Epidermal melanocyte (primary cell): Measurements from ENCODE around the gene C20orf144.
"Not testable (repeated sequence)": the region's sequence is repeated elsewhere in the genome, so short reads cannot be mapped to it uniquely, and the experiment has no call there.

Experiments used
- DNase-seq: peaks from one replicate; pipeline ENCODE4 v3.0.0; 2011; ENCODE audit warnings: low spot score; ENCODE audit not compliant: insufficient read length

Gene C20orf144

DNA sequence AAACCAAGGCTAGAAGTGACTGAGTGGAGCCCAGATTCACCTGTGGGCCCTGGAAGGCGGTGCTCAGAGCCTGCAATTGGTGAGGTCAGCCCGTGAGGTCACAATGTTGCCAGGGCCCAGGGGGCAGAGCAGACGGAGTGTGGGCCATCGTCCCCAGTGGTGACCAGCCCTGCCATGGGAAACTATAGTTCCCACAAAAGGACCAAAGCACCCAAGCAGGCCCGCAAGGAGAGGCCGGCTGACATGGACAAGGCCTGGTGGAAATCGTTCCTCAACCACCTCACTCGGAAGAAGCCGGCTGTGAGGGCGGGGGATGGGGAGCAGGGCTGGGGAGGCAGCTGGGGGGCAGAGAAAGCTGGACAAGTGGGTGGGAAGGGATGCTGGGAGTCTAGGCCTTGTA, at the start of gene C20orf144:
TSS of gene C20orf144 (plus strand) at position 156 of the 400 bp plus-strand sequence. CDS start at position 175, 19 bp downstream.
- no peak for DNase-seq

DNA sequence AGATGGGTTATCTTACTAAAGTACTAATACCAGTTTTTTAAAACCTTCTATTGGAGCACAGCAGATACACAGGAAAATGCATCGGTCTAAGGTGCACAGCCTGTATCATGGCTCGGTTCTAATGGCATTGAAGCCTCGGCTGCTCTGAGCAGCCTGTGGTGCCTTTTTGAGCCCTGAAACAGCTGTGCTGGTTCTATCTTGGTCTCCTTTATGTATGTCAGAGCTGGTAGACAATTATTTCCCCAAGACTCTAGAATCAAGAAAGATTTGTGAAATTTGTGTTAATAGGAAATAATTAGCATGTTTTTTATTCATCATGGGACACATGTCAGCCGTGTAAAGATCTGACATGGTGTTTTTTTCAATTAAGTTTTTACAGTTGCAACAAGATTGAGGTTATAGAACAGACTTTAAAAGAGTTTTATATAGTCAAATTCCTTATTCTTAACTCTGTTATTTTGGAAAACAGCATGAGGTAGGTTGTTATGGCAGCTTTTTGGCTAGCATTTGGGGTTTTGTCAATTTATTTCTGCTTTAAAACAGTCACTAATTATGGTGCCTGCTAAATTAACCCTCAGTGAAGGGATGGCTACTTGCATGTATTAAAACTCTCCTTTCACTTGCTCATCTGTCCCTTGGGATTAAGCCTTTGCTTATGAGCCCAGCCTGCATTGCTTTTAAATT, 40.3 kb upstream of the C20orf144 start:
- DNase-seq: no peak

- DNase-seq: no peak
These were observed 39.3 kb upstream of the C20orf144 start for GRCh38 chr20:33622705-33623365.

- no peak for DNase-seq
These were observed 37.7 kb upstream of the C20orf144 start for GRCh38 chr20:33624399-33624798.

DNA sequence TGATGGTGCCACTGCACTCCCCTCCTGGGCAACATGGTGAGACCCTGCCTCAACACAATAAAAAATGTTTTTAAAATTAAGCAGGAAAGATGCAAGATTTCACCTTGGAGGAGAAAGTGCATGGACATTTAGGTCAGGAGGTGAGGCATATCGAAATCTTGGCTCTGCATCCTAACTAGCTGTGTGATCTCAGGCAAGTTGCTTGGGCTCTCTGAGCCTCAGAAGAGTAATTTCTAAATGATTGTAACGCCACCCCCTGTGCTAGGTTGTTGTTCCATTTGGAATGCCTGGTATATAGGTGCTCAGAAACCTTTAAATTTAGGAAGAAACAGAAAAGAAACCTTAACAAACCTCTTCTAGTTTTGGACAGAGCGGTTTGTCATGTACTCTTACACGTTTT, 35.9 kb upstream of the C20orf144 start:
- DNase-seq: no peak

- no peak for DNase-seq
These were observed 34.4 kb upstream of the C20orf144 start for GRCh38 chr20:33627577-33628216.

DNA sequence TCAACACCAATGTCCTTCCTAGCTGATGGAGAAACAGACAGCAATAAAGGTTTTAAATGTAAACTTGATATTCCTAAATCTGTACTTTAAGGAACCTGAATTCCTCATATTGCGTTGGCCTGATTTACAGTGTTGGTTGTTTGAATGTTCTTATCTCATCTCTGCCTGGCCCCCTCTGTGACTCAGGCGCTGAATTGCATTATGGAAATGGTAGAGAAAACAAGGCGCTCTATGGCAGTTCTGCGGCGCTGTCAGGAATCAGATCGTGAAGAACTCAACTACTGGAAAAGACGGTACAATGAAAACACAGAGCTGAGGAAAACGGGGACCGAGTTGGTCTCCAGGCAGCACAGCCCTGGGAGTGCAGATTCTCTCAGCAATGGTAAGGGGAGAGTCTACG, 32.6 kb upstream of the C20orf144 start:
- no peak for DNase-seq

DNA sequence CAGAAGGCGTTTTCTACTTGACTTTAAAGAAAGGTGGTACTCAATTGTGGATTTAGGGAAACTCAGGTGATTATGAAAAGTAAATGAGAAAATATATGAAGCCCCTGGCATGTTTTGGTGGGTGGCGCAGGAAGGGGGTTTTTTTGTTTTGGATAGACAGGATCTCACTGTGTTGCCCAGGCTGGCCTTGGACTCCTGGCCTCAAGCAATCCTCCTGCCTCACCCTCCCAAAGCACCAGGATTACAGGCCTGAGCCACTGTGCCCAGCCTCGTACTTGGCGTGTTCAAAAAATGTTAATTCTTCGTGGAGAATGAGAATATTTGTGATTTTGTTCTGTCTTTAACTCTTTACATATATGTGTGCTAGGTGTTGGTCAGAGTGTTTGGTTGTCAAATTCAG, 32.1 kb upstream of the C20orf144 start:
- DNase-seq: no peak

GRCh38 chr20:33630507-33630906, 31.6 kb upstream of the C20orf144 start:
- no peak for DNase-seq

GRCh38 chr20:33631910-33632309, 30.2 kb upstream of the C20orf144 start:
- DNase-seq: not testable (repeated sequence)

- no peak for DNase-seq
These were observed 26.8 kb upstream of the C20orf144 start for GRCh38 chr20:33635341-33635740.

- DNase-seq: no peak
These were observed 25.4 kb upstream of the C20orf144 start for GRCh38 chr20:33636776-33637175.

DNA sequence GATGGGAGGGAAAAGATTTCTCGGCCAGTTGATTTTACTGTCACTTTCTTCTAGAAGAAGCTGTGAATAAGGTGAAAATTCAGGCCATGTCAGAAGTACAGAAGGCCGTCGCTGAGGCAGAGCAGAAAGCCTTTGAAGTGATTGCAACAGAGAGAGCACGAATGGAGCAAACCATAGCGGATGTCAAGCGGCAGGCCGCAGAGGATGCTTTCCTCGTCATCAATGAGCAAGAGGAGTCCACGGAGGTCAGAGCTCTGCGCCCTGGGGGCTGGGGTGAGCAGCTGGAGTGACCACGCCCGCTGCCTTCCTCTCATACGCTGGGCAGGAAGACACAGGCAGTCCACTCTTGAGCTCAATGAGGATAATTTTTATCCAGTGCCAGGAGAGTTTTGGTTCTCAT, 21.8 kb upstream of the C20orf144 start:
- no peak for DNase-seq

- DNase-seq: no peak
These were observed 17.6 kb upstream of the C20orf144 start for GRCh38 chr20:33644313-33645071.

DNA sequence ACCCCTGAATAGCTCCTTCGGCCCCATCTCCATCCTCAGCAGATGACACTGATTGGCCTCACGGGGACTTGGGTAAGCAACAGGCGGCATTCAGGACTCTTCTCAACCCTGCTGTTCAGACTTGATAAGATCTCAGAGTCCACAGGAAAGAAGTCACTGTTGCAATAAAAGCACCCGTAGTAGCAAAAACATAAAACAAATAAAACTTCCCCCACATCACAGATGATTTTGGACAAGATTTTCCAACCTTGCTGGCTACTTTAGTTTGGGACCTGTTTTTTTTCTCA, 17.1 kb upstream of the C20orf144 start:
- DNase-seq: no peak

DNA sequence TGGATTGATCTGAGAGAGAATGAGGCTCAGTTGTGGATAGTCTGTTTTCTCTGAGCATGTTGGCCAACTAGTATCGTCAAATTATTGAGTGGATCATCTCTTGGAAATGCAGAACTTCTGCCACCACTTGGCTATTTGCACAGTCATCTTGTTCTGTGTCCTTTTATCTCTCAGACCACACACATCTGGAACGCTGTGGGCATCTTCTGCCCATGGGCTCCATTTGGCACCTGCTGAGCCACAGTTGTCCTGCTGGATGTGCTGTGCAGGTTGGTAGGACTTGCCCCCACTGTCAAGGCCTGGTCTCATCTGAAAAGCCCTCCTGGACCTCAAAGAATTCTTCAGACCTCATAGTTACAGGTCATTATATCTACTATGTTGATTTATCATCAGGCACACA, 16.7 kb upstream of the C20orf144 start:
- DNase-seq: no peak

DNA sequence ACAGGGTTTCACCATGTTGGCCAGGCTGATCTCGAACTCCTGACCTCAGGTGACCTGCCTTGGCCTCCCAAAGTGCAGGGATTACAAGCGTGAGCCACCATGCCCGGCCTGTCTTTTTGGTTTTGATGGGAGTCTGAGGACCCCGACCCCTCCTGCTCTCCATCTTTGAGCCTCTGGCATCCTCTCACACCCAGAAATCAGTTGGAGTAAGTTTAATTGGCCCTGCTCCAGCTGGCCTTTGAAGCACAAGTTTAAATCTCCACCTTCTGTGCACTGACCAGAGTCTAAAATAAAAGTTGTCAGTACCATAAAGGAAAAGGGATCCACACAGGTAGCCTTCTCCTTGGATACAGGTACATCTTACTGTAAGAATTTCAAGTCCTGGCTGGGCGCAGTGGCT, 15.9 kb upstream of the C20orf144 start:
- no peak for DNase-seq

GRCh38 chr20:33646959-33647602, 15.0 kb upstream of the C20orf144 start:
- not testable (repeated sequence) for DNase-seq

DNA sequence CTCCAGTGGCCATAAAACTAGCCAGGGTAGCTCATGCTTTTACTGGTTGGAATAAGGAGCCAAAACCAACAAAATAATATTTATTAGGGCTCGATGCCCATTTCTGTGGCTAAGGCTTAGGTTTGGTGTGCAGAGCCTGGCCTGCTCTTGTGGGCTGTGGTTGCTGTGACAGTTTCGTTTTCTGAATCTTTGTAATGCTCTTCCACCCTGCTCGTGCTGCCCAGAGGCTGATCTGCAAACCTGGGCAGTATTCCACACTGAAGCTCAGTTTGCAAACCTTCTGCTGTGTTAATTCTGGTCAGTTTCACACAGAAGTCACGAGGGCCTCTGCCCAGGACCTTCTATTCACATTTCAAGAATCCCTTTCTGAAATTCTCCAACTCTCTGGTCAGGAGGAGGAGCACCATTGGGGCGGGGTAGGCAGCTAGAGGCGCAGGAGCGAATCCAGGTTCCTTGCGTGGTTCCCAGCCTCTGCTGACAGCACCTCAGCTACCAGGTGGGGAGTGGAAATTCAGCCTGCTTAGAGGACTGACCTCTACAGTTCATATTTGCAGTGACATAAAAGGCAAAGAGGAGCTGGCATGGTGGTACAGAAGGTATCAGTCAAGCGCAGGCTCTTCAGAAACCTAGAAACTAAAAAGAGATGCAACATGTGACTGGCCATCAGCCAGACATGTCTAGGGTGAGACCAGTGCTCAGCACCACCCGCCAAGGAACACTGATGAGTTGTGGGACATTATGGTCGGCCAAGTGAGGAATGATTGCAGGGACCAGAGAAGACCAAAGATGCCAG, 14.3 kb upstream of the C20orf144 start:
- DNase-seq: no peak

GRCh38 chr20:33648396-33649004, 13.6 kb upstream of the C20orf144 start:
- DNase-seq: no peak
